Endothelial cell of umbilical vein (primary cell): Measurements from ENCODE around the gene TUBB2A. TPM values are rescaled to one million over a fixed set of nuclear protein-coding genes. Genes with fewer than 3 reads are reported as not detected.

Experiments
- BruUV-seq: library from RNA; stranded (reverse); fragments of 400-500 nt; replicated peaks from 2 replicates; lab custom pipeline; 2021; lab: Mats Ljungman, UMichigan
- CTCF ChIA-PET: fragments of 300-600, 350-600 bp; sonication (Branson Sonifier 250); formaldehyde crosslinking; loops from one replicate; lab custom pipeline; 2021; ENCODE audit warnings: antibody characterized with exemption, inconsistent platforms; lab: Charles Lee
- POLR2A ChIA-PET: fragments of 300-600, 350-600 bp; sonication (Branson Sonifier 250); formaldehyde crosslinking; loops from one replicate; lab custom pipeline; 2021; ENCODE audit warnings: antibody characterized with exemption, inconsistent platforms; lab: Charles Lee
- DNase-seq: peaks from one replicate; pipeline ENCODE4 v3.0.0-alpha.2; 2011; ENCODE audit warnings: low read depth, low spot score
- FAIRE-seq: peaks from 2 replicates; lab custom pipeline; 2011; peaks lifted over from hg19 to GRCh38; lab: Jason Lieb, UNC
- H2AFZ ChIP-seq: 2 replicates; pipeline ENCODE4 v1.6.0; 2012; ENCODE audit warnings: low read depth, low read length, control low read depth, inconsistent platforms
- H3K27ac ChIP-seq: 2 replicates; pipeline ENCODE4 v1.5.1; 2011; ENCODE audit warnings: low read depth, mild to moderate bottlenecking, control low read depth, low read length, moderate library complexity; ENCODE audit not compliant: insufficient read depth
- H3K27me3 ChIP-seq, 2 experiments: 2 replicates each; pipeline versions ENCODE4 v1.6.0 to v1.6.1; 2011; ENCODE audit warnings: low read length in 2 of 2, mixed read lengths in 1 of 2; ENCODE audit not compliant: control insufficient read depth in 2 of 2, insufficient read depth in 2 of 2
- H3K36me3 ChIP-seq, 2 experiments: 2 replicates in 1 of 2; 3 replicates in 1 of 2; pipeline ENCODE4 v1.5.1; 2011; ENCODE audit warnings: low read length in 2 of 2, mild to moderate bottlenecking in 1 of 2, moderate library complexity in 1 of 2; ENCODE audit not compliant: control insufficient read depth in 2 of 2, insufficient read depth in 2 of 2; ENCODE audit errors: extremely low read depth in 1 of 2
- H3K4me1 ChIP-seq: 3 replicates; pipeline ENCODE4 v1.5.1; 2011; ENCODE audit warnings: mild to moderate bottlenecking, low read length; ENCODE audit not compliant: control insufficient read depth, insufficient read depth; ENCODE audit errors: extremely low read depth
- H3K4me2 ChIP-seq: 2 replicates; pipeline ENCODE4 v1.6.1; 2011; ENCODE audit warnings: low read length, control low read depth, mixed read lengths; ENCODE audit not compliant: insufficient read depth
- H3K4me3 ChIP-seq, 3 experiments: fragments of 200-600 bp in 1 of 3; sonication (generic), shearing (Covaris generic) in 1 of 3; replicated peaks in 1 of 3; 2 replicates each; pipeline ENCODE4 v1.5.1; 2011 to 2016; ENCODE audit warnings: control low read depth in 3 of 3, low read length in 3 of 3, mild to moderate bottlenecking in 2 of 3, inconsistent platforms in 1 of 3, low read depth in 1 of 3, moderate library complexity in 1 of 3; ENCODE audit not compliant: insufficient read depth in 1 of 3
- H3K79me2 ChIP-seq: 2 replicates; pipeline ENCODE4 v1.6.0; 2012; ENCODE audit warnings: low read length, inconsistent platforms; ENCODE audit not compliant: control insufficient read depth, insufficient read depth
- H3K9ac ChIP-seq: replicated peaks from 2 replicates; pipeline ENCODE3; 2011; ENCODE audit warnings: low read length, control low read depth; ENCODE audit not compliant: insufficient read depth; ENCODE audit errors: extremely low read depth
- H3K9me1 ChIP-seq: replicated peaks from 3 replicates; pipeline ENCODE4 v1.6.0; 2011; ENCODE audit warnings: mild to moderate bottlenecking, low read length; ENCODE audit not compliant: control insufficient read depth, insufficient read depth; ENCODE audit errors: extremely low read depth
- H3K9me3 ChIP-seq: replicated peaks from 2 replicates; pipeline ENCODE4 v1.5.1; 2012; ENCODE audit warnings: low read length, inconsistent platforms; ENCODE audit not compliant: control insufficient read depth, insufficient read depth
- H4K20me1 ChIP-seq: replicated peaks from 2 replicates; pipeline ENCODE3; 2011; ENCODE audit warnings: mild to moderate bottlenecking, low read length; ENCODE audit not compliant: control insufficient read depth, insufficient read depth; ENCODE audit errors: extremely low read depth
- CTCF ChIP-seq, 2 donors: IDR thresholded peaks; 1 replicate in 1 of 2; 2 replicates in 1 of 2; pipeline ENCODE4 v1.5.1; 2011; ENCODE audit warnings: low read length in 2 of 2, mild to moderate bottlenecking in 2 of 2, moderate library complexity in 2 of 2, control low read depth in 1 of 2, inconsistent platforms in 1 of 2, low read depth in 1 of 2; ENCODE audit not compliant: insufficient read depth in 1 of 2; ENCODE audit errors: extremely low read depth in 1 of 2
- EZH2 ChIP-seq: IDR thresholded peaks from 2 replicates; pipeline ENCODE4 v1.6.1; 2012; ENCODE audit warnings: borderline replicate concordance, low read depth, mild to moderate bottlenecking, moderate library complexity, low read length, inconsistent platforms; ENCODE audit not compliant: severe bottlenecking
- FOS ChIP-seq: IDR thresholded peaks from 2 replicates; pipeline ENCODE4 v1.6.1; 2011; ENCODE audit warnings: mild to moderate bottlenecking, low read length, moderate library complexity, borderline replicate concordance; ENCODE audit not compliant: insufficient read depth
- GATA2 ChIP-seq: IDR thresholded peaks from 2 replicates; pipeline ENCODE4 v1.7.0; 2011; ENCODE audit warnings: low read depth, mild to moderate bottlenecking, moderate library complexity, mixed read lengths, low read length; ENCODE audit not compliant: insufficient read length, insufficient read depth
- JUN ChIP-seq: IDR thresholded peaks from 2 replicates; pipeline ENCODE4 v1.6.1; 2011; ENCODE audit warnings: borderline replicate concordance, low read depth; ENCODE audit not compliant: insufficient read length, insufficient read depth
- MAX ChIP-seq: IDR thresholded peaks from 2 replicates; pipeline ENCODE4 v1.6.1; 2011; ENCODE audit not compliant: insufficient read depth, insufficient read length
- MYC ChIP-seq: IDR thresholded peaks from one replicate; pipeline ENCODE4 v1.6.1; 2011; ENCODE audit warnings: mild to moderate bottlenecking, low read depth, low read length
- POLR2A ChIP-seq: IDR thresholded peaks from 2 replicates; pipeline ENCODE4 v1.6.1; 2012; ENCODE audit warnings: low read depth, mild to moderate bottlenecking, control low read depth, low read length
- POLR2AphosphoS5 ChIP-seq: IDR thresholded peaks from 2 replicates; pipeline ENCODE4 v1.6.1; 2012; ENCODE audit warnings: low read depth, mild to moderate bottlenecking, control low read depth, low read length, moderate library complexity; ENCODE audit not compliant: insufficient read depth
- dilution Hi-C: fragments of 300-500 bp; cut with MboI; formaldehyde crosslinking; loops from one replicate; pipeline ENCODE4 v1.15.0; 2019; ENCODE audit warnings: low sequenced_read_pairs; ENCODE audit not compliant: extremely low pct_ligation_motif_present
- intact Hi-C: fragments of 100-400 bp; cut with micrococcal nuclease; formaldehyde crosslinking; loops from one replicate; pipeline ENCODE4 v1.10.0; 2022
- polyA plus RNA-seq, 4 experiments: library from polyadenylated mRNA; depleted of rRNA in 3 of 4; stranded (reverse) in 3 of 4; unstranded in 1 of 4; fragments of >200 nt; gene quantifications; 2 replicates each; pipeline versions ENCODE4 v1.2.1 to v1.2.3, GENCODE V29; 2011 to 2012; ENCODE audit warnings: missing spikeins in 1 of 4
- total RNA-seq: library from RNA; stranded (reverse); gene quantifications from 2 replicates; pipeline ENCODE4 v1.2.3, GENCODE V29; 2021

Gene TUBB2A
- total and polyA plus RNA-seq, 2 donors (not counting 3 experiments of a cell fraction or from before 2014, with no cell fraction given), result 80.3 to 99.2 TPM

GRCh38 chr6:3183066-3183465, 25.7 kb upstream of the TUBB2A start:
- intact Hi-C loops (no loop called here), dilution Hi-C loops (no loop called here)
- no peak for TF ChIP-seq CTCF (IDR thresholded peaks at IDR 0.05; ENCODE audit: extremely low read depth in 1 of 2, insufficient read depth in 1 of 2, low read depth in 1 of 2, low read length in 2 of 2)
- TF ChIP-seq EZH2, result no peak
- no peak for TF ChIP-seq JUN
- no peak for TF ChIP-seq MAX
- no peak for TF ChIP-seq POLR2AphosphoS5
- no peak for TF ChIP-seq GATA2
- no peak for TF ChIP-seq POLR2A
- TF ChIP-seq MYC, result no peak
- TF ChIP-seq FOS, result no peak
- H3K27ac ChIP-seq, result no peak overlapping the region
- no peak overlapping the region for H3K4me2 ChIP-seq
- peaks cover 11 to 17% of the 10 kb centered on the region in 2 experiments for H3K27me3 ChIP-seq
- no TSS peak for BruUV-seq
- ChIA-PET POLR2A (no interaction called here), CTCF (interaction anchor here (1.0 kb wide), 1 partner anchor 68 kb away, joined by 3 read pairs; no protein-coding TSS in a partner anchor)
- FAIRE-seq, result no peak
- no peaks in the 10 kb centered on the region for H3K4me1 ChIP-seq
- H3K4me3 ChIP-seq, result no peak overlapping the region
- H3K9me3 ChIP-seq, result no peaks in the 10 kb centered on the region
- no peaks in the 10 kb centered on the region for H3K36me3 ChIP-seq
- H4K20me1 ChIP-seq, result no peaks in the 10 kb centered on the region
- no peaks in the 10 kb centered on the region for H3K79me2 ChIP-seq
- no peak overlapping the region for H3K9ac ChIP-seq
- H2AFZ ChIP-seq, result no peak overlapping the region
- DNase-seq, result peak; percentile 13
- no peaks in the 10 kb centered on the region for H3K9me1 ChIP-seq
